ENCODE data around the gene ANKRD40.

DNA sequence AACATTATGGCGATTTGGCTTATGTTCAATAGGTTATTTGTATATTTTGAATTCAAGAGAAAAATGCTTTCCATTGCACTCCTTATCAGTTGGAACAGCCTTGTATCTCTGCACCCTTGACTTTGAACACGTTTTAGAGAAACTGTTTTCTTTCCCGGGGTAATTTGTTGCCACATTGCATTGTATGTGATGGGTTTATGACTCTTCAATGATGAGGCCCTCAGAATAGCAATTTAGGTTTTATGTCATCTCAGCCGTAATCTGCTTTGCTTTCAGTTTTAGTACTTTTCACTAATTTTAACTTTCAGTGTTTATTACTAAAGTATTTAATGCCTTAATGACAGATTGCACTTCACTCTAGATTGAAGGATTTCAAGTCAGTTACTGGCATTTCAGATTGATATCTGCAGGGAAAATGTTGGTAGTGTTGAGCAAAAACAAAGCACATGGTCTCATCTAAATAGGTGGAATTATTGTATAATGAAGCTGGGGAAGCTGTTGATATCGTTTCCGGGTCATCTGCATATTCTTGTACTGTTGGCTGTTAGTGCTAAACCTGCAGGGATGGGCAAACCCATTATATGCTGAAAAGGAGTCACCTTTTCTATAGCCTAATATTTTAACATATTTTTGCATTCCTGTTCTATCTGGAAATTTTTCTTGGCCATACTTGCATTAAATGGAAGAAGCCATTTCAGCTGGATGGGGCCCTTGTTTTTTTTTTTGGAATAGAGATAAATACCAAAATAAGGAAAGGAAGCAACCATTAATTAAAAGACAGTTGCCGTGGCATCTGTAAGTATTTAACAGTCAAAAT is 13.7 kb upstream of the ANKRD40 start:
- TF ChIP-seq, protein P1, sequence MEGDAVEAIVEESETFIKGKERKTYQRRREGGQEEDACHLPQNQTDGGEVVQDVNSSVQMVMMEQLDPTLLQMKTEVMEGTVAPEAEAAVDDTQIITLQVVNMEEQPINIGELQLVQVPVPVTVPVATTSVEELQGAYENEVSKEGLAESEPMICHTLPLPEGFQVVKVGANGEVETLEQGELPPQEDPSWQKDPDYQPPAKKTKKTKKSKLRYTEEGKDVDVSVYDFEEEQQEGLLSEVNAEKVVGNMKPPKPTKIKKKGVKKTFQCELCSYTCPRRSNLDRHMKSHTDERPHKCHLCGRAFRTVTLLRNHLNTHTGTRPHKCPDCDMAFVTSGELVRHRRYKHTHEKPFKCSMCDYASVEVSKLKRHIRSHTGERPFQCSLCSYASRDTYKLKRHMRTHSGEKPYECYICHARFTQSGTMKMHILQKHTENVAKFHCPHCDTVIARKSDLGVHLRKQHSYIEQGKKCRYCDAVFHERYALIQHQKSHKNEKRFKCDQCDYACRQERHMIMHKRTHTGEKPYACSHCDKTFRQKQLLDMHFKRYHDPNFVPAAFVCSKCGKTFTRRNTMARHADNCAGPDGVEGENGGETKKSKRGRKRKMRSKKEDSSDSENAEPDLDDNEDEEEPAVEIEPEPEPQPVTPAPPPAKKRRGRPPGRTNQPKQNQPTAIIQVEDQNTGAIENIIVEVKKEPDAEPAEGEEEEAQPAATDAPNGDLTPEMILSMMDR (conservative IDR thresholded peaks at IDR 0.05) = no peak
- TF ChIP-seq EZH2 (IDR thresholded peaks at IDR 0.05; ENCODE audit: low read depth) = no peak

Measured in PC-9 (cell line).